Measurements from ENCODE around the gene TRIAP1.
"Not testable (repeated sequence)": the region's sequence is repeated elsewhere in the genome, so short reads cannot be mapped to it uniquely, and the experiment has no call there.

Gene TRIAP1

DNA sequence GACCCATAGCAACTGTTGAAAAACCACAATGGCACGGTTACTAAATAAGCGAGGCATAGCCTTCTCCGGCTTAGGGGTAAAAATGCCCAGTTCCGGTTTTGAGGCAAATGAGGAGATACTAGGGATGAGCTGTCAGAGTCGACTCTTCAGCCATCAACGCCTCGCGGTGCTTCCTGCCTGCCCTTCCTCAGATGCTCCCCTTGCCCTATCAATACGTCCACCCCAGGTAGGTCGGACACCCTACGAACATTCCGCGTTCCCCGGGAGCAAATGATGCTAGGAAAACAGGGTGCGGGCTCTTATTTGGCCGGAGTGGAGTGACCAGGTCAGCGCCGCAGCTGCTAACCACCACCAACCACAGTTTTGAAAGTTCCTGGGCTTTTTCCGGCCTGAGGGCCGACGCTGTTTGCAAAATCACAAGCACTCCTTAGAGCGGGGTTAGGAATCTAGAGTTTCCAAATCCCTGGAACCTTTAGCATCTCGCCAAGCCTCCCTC, 22.2 kb upstream of the TRIAP1 start:
- peak; percentile 6 for DNase-seq

DNA sequence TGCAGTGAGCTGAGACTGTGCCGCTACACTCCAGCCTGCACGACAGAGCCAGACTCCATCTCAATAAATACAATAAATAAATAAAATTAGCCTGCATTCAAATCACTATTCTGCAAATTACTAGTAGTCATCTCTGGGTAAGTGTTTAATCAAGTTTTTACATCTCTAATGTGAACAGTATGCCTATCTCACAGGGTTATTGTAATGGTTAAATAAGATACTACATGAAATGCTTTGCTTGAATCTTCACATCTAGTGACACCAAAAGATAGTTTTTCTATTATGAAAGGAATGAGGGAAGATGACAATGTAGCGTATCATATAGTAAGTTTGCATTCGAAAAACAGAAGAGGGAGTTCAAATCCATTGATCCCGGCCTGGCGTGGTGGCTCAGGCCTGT, 21.3 kb upstream of the TRIAP1 start:
- DNase-seq: no peak

DNA sequence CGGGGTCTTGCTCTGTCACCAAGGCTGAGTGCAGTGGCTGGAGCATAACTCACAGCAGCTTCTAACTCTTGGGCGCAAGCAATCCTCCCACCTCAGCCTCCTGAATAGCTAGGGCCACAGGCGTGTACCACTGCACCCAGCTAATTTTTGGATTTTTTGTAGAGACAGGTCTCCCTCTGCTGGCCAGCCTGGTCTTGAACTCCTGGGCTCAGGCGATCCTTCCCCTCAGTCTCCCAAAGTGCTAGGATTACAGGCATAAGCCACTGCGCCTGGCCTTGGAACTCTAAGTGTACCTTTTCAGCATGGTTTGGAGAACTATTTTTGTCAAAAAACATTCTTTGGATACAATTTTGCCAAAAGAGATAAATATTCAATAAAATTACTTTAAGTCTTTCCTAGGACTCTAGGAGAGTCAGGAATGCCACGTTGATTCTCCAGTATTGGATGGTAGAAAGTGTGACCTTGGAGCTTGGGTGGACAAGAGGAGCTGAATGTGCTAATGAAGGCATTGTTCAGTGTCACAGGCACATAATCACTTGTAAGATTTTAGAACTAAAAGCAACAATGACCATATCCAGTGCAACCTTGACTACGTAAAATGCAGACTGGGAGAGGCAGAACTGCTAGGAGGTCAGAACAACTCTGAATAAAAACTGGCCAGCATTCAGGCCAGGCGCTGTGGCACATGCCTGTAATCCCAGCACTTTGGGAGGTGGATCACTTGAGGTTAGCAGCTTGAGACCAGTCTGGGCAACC, 20.6 kb upstream of the TRIAP1 start:
- DNase-seq: peak; percentile 3

DNA sequence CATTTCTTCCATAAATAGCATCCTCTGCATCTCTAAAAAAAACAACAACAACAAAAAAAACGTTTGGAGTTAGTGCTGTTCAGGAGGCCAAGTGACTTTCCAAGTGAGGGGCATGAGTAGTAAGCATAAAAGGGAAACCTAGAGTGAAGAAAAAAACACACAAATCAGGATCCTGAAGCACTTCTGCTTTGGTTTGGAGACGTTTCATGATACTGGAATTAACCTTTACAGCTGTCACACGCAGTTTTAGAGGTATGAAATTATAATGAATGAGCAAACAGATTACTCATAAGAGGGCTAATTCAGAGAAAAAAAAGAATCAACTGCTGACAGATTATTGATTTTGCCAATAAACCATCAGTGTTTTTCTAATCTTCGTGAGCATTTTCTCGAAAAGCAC, 19.6 kb upstream of the TRIAP1 start:
- DNase-seq: no peak

DNA sequence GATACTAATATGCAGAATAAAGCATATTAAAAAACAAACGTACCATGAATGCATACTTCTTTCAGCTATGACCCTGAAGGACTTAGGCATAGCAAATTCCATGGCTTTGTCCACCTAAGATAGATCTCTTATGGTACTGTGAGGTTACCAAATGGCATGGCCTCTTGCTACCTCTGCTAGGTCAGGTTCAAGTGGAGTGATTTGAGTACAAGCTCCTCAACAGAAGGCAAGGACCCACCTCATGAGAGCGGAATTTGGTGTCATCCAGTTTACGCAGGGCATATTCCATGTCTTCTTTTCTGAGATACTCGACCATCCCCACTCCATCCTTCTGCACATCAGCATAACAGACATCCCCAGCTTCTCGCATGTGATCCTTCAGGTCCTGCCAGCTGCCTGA, 17.5 kb upstream of the TRIAP1 start:
- no peak for DNase-seq

DNA sequence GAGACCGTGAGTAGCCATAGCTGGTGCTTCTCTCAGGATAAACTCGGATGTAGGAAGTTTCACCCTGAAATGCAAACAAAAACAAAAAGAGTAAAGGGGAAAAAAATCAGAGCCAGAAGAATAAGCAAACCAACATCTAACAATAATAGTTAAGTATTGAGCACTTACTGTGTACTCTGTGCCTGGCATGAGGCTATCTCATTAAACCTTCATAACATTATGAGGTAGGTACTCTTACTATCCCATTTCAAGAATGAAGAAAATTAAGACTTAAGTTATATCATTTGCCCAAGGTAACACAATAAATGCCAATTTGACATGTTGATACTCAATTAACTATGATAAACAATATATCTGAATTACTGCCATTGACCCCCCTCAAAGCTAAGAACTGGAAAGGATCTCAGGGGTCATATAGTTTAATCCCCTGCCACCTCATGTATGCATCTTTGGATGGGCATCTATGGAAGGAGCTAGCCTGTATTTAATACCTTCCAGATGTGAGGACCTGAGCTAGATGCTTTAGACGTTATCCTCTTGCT, 16.0 kb upstream of the TRIAP1 start:
- no peak for DNase-seq

DNA sequence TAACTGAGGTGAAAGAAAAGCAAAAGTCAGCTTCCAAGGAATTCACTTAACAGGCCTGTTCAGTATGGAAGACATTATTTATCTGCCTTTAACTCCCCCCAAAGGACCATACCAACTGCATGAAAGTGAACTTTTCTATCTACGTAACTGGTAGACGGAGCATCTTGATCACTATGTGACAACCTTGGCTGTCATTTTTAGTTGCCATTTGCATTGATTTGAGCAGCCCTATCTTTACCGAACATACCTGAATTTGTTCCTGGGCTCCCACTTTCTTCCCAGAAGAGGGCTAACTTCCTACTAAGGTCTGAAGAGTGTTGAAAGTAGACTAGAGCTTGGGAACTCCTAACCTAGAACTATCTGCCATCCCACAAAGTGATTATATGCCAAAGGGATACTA, 14.0 kb upstream of the TRIAP1 start:
- no peak for DNase-seq

DNA sequence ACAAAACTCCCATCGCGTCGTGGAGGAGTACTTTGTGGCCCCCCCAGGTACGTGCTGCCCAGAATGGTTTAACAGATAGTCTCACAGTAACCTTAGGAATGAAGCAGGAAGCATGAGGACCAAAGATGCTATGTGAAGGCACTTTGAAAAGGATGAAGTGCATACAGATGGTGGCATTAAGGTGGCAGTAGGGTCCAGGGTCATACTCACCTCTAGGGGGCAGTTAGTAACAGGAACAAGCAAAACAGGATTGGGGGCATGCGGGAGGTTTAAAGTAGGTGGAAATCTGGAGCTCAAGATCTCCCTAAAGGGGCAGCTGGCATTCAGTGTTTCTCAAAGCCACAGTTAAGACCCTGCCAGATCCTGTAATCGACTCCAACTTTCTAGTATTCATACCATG, 10.9 kb upstream of the TRIAP1 start:
- DNase-seq: no peak

DNA sequence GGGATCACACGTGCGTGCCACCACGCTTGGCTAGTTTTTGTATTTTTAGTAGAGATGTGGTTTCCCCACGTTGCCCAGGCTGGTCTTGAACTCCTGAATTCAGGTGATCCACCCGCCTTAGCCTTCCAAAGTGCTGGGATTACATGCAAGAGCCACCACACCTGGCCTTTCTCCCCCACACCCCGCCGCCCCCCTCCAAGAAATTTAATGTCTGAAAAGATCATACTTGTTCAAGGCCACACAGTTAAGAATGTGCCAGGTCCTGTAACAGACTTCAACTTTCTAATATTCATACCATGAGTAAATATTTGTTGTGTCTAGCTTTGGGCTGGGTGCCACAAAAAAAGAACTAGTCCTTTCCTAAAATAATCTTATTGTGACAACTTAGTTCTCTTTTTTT, 9.1 kb upstream of the TRIAP1 start:
- no peak for DNase-seq

DNA sequence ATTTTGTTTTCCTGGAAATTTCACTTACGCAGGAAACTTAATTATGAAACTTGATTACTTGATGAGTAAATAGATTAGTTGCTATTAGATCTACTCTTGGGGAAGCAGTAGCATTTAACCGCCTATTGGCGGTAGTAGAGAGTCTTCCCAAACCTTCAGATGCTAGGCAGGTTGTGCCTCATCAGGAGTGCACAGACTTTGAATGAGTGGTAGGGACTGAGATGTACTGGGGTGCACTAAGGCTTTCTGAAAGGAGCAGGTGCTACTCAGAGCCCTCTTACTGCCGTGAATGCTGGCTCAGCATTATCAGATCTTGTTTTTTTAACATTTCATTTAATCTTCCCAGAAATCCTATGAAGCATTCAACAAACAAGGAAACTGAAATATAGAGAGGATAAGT, 7.8 kb upstream of the TRIAP1 start:
- no peak for DNase-seq

DNA sequence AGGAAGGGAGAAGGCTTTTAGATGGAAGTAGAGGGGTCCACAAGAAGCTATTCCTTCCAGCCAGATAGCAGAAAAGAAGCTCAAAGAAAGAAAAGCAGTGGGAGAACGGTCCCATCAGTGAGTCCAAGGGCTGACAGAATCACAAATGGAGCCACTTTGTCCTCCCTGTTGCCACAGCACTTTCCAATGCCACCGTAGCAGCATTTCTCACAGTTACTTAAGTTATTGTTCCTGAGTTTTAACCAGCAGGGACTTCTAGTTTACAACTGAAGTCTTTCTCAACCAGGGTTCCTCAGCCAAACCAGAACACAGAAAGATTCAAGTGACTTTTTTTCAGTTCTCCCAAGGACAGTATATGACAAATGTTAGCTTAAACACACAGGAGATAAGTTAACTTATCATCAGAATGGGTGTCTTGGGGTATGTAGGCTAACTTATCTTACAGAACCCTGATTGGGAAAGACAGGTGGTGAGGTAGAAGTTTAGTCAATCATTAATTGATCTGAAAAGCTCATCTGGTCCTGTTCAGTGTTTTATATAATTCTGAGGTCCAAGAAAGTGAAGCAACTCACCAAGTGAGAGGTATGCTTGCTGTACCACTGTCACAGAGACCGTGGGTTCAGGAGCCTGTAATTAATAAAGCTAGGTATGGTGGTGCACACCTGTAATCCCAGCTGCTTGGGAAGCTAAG, 7.0 kb upstream of the TRIAP1 start:
- DNase-seq: no peak

DNA sequence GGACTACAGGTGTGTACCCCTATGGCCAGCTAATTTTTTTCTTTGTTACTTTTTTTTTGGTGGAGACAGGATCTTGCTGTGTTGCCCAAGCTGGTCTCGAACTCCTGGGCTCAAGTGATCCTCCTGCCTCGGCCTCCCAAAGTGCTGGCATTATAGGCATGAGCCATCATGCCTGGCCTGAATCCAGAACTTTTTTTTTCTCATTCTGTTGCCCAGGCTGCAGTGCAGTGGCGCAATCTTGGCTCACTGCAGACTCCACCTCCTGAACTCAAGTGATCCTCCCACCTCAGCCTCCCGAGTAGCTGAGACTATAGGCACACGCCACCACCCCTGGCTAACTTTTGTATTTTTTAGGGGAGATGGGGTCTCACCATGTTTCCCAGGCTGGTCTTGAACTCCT, 6.3 kb upstream of the TRIAP1 start:
- DNase-seq: not testable (repeated sequence)

DNA sequence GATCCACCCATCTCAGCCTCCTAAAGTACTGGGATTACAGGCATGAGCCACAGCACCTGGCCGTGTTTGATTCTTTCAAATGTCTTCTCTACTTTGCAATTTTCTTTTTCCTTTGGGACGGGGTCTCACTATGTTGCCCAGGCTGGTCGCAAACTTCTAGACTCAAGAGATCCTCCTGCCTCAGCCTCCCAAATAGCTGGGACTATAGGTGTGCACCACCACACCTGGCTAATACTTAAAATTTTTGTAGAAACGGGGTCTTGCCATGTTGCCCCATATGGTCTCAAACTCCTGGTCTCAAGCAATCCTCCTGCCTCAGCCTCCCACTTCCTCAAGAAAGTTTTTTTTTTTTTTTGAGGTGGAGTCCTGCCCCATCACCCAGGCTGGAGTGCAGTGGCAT, 1.8 kb upstream of the TRIAP1 start:
- no peak for DNase-seq

DNA sequence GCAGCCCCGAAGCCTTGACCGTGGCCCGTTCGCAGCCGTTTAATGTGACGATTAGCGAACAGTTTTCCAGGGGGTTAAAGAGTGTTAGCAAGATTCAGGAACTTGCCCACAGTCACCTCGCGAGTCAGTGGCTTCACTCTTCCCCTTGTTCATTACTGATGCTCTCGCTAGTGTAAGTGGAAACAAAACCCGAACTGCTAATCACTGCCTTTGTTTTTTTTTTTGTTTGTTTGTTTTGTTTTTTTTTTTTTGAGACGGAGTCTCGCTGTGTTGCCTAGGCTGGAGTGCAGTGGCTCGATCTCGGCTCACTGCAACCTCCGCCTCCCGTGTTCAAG, 627 bp upstream of the TRIAP1 start:
- DNase-seq: not testable (repeated sequence)

DNA sequence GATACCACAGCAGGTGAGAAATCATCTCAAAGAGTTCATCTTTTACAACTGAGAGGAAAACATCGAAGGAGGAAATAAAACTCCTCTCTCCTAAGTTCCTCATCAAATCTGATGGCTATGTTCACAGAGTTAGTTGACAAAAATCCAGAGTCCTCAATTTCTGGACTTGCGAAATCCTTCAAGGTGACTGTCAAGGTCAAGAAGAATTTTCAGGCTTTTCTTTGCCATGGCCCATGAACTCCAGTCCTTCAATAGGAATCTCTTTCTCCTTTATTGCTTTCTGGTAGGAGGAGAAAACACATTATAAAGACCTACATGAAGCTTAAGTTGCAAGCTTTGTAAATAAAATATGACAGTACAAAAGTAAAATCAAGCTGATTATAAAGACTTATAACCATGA, 1.5 kb downstream of the TRIAP1 start:
- DNase-seq: no peak

DNA sequence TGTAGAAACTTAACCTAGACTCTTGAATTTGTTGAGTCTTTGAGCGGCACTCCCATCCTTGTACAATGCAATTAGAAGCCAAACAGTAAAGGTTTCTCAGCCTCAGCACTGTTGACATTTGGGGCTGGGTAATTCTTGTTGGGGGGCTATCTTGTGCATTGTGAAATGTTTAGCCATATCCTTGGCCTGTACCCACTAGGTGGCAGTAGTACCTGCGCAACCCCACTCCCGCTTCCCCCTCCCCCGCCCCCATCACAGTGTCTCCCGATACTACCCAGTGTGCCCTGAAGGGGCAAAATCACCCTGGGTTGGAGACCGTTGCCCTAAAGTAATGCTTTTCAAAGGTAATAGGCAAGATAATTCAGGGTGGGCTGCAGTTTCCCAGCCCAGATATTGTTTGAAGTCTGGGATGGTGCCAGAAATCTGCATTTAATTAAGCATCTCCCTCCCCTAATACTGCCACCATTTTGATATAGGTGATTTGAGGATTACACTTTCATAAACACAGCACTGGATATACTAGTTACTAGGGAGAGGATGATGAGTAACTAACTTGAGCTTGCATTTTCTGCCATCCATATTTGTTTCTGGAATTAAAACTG, 6.4 kb downstream of the TRIAP1 start:
- peak; percentile 22 for DNase-seq

DNA sequence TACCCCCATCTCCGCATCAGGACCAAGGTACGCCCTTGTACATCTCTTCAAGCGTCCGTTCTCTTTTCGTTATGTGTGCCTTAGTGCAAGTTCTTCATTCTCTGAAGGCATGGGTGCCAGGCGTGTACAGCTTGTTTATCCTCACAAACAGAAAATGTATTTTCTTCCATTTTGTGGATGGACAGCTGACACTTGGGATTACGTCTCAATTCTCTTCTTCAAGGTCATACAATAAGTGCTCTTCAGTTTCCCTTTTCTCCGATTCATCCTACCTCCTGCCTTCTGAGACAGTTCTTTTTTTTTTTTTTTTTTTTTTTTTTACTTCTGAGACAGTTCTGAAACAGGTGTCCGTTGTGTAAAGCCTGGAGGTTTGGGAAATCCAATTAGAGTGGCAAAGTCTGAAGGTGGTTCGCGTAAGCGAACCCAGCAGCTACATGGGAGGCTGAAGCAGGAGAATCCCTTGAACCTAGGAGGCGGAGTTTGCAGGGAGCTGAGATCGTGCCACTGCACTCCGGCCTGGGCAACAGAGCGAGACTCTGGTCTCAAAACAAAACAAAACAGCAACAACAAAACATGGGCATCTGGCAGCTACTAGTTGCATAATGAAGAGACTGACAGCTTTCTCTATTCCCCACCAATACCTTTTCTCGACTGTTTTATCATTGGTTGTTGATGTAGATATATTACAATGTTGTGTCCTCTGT, 7.5 kb downstream of the TRIAP1 start:
- no peak for DNase-seq

DNA sequence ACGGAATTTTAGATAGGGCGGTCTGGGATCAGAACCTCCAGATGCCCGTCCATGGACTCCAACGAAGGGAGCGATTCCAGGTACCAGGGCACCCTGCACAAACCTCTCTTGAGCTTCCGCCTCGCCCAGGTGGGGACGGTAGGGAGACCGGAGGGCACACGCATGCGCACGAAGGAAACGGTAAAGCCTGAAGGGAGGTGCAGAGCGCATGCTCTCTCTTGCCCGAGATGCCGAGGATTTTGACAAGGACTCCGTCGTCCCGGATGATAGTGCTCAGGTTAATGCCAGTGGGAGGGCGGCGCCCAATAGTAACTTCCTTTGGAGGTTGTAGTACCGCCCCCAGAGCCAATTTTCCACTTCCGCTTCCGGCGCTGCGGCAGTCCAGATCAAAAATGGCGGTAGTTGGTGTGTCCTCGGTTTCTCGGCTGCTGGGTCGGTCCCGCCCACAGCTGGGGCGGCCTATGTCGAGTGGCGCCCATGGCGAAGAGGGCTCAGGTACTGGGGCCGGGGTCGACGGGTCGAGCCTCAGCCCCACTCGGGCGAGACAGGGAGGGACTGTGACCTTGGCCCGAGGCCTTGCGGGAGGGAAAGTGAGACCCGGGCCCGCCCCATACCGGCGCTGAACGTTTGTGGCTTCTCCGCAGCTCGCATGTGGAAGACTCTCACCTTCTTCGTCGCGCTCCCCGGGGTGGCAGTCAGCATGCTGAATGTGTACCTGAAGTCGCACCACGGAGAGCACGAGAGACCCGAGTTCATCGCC, 8.3 kb downstream of the TRIAP1 start, which contains the start of gene COX6A1:
Gene COX6A1, plus strand, starts transcription at position 379 of the 760 bp plus-strand sequence. Its CDS starts 14 bp downstream, at position 393.
- peak; percentile 98 for DNase-seq

DNA sequence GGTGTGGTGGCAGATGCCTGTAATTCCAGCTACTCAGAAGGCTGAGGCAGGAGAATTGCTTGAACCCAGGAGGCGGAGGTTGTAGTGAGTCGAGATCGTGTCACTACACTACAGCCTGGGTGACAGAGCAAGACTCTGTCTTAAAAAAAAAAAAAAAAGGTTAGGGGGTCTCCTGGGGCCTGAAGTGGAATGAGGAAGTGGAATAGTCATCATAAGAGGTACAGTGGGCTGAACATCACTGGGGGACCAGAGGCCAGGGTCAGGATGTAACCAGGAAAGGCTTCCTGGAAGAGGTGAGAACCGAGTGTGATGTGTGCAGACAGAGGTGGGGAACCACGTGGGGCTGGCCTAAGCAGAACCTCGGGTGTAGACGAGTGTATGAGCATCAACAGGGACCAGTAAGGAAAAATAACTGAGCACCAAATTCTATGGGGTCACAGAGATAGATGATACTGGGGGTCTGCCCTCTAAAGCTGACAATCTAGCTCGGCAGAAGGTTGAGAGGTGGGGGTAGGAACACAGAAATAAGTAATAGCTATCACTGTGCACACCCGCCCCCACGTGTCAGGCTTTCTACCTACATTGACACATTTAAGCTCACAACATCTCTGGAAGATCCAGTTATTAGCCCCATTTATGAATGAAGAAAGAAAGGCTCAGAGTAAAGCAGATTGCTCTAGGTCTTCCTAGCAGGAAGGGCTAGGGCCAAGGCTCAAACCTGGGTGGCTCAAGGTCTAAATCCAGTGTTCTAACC, 13.2 kb downstream of the TRIAP1 start:
- no peak for DNase-seq

DNA sequence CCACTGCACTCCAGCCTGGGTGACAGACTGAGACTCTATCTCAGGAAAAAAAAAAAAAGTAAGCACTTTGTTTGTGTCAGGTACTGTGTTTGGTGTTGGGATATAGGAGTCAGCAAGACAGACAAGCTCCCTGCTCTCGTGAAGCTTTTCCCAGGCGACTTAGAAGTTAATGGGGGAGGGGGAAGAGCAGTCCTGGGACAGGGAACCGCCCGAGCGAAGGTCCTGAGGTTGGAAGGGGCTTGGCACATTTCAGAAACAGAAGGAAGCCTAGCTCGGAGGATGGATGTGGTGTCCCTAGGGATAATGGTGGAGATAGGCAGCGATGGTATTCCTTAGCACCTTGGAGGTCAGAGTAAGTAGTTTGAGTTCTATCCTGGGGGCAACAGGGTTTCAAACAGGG, 16.8 kb downstream of the TRIAP1 start:
- DNase-seq: no peak

DNA sequence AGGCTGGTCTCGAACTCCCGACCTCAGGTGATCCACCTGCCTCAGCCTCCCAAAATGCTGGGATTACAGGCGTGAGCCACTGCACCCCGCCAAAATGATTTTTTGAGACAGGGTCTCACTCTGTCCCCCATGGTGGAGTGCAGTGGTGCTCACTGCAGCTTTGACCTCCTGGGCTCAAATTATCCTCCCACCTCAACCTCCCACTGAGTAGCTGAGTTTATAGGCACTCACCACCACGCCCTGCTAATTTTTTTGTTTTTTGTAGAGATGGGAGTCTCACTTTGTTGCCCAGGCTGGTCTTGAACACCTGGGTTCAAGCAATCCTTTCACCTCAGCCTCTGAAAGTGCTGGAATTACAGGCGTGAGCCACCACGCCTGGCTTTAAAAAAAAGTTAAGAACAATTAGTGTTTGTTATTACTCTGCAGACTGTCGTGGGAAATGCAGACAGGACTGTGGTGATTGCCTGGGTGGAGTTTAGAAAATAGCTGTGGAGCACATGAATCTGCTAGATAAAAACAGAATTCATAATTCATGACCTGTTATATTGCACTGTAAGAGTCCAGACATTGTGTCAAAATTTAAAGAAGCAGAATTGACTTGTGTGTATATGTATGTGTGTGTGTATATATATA, 17.5 kb downstream of the TRIAP1 start:
- DNase-seq: no peak
